ENCODE measurements around the gene SMIM36.
A peak's percentile ranks its signal among the peaks of the same experiment; 100 is the strongest.
"Not testable (repeated sequence)": the region's sequence is repeated elsewhere in the genome, so short reads cannot be mapped to it uniquely, and the experiment has no call there.

Gene SMIM36

DNA sequence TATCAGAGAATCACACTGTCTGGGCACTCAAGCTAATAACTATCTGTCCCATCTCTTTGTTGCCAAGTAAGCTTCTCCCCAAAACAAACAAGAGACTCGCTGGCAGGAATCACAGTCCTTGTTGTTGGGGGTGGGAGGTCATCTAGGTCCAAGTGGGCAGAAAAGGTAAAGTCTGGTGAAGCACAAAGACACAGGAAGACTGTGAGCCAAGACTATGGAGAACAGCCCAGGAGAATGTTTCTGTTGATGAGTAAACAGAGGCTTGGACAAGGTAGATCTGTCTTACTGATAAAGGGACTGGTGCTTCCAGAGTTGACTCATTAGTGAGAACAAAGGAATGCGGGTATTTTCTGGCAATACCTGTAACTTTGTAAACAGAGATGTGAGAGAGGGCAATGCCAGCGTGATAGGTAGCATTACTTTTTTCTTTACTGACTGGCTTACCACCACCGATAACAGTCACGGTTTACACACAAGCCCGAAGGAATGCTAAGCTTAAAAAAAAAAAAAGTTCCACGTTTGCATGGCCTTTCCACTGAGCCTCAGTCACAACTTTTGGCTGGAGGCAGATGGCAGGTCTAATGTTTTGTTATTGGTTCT, 78.1 kb downstream of the SMIM36 start:
- DNase-seq = no peak

GRCh38 chr17:55432358-55433028, 78.8 kb downstream of the SMIM36 start:
- DNase-seq = no peak

DNA sequence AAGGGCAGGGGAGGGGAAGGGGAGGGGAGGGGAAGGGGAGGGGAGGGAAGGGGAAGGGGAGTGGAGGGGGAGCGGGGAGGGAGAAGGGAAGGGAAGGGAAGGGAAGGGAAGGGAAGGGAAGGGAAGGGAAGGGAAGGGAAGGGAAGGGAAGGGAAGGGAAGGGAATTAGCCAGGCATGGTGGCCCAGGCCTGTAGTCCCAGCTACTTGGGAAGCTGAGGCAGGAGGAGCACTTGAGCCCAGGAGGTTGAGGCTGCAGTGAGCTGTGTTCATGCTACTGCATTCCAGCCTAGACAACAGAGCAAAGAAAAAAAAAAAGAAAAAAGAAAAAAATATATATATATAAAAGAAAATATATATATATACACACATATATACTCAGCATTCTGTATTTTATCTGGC, 79.3 kb downstream of the SMIM36 start:
- not testable (repeated sequence) for DNase-seq

DNA sequence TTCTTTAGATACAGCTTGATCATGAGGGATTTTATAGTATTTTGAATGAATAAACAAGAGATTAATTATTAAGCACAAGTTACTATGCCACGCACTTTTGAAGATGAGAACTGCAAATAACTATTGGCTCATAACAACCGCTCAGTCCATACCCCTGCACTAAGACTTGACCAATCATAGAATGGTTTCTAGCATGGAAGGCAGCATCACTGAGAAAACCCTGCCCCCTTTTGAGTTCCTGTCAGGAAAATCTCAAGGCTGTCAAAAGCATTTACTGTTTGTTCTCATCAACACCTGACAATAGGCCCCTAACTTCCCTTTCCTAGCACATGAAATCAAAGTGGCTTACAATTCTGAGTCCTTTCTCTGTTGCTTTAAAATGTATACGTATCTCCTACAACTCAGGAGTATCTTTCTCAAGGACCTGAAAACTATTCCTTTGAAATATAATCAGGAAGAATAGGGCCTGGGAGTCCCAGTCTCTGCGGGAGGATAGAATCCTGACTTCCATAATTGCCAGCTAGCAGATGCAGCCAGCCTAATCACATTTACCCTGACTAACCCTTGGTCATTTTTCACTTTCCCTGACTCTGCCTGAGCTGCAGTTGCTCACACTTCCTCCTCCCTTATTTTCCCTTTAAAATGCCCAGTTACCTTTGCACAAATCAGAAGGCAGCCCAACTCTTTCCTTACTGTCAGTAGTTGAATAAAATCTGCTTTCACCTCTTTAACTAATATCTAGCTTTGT, 80.5 kb downstream of the SMIM36 start:
- DNase-seq = peak; percentile 95

DNA sequence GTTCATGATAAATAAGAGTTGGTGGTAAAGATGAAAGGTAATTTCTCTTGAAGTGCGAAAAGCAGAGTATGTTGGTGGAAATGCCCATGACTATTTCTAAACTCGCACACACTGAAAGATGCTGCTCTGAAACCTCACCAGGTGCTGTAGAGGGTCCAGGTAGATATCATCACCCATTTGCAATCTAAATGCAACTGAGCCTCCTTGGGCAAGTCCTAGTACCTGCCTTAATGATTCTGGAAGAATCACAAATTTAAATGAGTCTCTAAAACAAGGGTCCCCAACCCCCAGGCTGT, 83.7 kb downstream of the SMIM36 start:
- no peak for DNase-seq

DNA sequence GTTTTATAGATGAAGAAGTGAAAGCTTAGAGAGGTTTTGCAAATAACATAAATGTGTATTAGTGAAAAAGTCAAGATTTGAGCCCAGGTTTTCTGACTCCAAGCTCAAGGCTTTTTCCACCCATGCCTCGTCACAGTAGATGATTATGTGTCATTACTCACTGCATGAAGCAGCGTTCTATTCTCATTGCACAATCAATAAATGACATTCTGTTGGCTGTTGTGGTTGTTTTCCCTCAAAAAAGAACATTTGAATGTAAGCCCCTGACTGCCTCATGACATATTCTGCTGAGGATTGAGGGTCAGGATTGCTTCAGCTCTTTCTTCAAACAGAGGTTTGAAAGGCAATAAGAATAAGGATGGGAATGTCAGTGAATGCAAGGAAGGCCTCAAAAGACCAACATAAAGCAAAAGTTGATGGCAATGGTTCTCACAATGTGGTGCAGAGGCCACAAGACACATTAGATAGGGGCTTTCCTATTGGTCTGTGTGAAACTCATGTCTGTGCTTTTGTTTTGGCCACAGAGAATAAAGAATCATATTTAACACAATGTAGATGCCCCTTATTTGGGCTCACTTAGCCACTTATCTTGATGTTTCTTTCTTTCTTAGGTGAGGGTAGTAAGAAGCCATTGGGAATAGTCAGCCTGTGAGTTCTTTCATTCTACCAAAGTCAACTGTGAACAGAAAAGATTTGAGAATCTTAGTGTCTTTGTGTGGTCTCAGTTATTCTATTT, 84.2 kb downstream of the SMIM36 start:
- no peak for DNase-seq

- DNase-seq = no peak
Observed at GRCh38 chr17:55424893-55425540, 86.2 kb downstream of the SMIM36 start.

DNA sequence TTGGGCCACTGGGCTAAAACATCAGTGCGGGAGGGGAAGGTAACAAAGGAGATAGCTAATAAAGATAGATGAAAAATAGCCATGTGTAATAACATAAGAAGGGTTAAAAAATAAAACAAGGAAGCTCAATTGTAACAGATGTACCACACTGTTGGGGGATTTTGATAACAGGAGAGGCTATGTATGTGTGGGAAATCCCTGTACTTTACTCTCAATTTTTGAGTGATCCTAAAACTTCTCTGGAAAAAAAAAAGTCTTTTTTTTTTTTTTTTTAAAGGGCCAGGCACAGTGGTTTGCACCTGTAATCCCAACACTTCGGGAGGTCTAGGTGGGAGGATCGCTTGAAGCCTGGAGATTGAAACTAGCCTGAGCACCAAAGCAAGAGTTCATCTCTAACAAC, 87.7 kb downstream of the SMIM36 start:
- no peak for DNase-seq

DNA sequence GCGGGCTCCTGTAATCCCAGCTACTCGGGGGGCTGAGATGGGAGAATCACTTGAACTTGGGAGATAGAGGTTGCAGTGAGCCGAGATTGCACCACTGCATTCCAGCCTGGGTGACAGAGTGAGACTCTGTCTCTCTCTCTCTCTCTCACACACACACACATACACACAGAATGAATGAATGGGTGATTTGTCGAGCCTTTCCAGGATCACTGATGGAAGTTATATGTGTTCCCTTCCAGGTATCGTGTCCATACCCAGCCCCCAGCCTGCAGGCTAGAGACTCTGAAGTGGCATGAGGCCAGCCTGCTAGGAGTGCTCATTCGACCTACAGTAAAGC, 88.5 kb downstream of the SMIM36 start:
- not testable (repeated sequence) for DNase-seq

DNA sequence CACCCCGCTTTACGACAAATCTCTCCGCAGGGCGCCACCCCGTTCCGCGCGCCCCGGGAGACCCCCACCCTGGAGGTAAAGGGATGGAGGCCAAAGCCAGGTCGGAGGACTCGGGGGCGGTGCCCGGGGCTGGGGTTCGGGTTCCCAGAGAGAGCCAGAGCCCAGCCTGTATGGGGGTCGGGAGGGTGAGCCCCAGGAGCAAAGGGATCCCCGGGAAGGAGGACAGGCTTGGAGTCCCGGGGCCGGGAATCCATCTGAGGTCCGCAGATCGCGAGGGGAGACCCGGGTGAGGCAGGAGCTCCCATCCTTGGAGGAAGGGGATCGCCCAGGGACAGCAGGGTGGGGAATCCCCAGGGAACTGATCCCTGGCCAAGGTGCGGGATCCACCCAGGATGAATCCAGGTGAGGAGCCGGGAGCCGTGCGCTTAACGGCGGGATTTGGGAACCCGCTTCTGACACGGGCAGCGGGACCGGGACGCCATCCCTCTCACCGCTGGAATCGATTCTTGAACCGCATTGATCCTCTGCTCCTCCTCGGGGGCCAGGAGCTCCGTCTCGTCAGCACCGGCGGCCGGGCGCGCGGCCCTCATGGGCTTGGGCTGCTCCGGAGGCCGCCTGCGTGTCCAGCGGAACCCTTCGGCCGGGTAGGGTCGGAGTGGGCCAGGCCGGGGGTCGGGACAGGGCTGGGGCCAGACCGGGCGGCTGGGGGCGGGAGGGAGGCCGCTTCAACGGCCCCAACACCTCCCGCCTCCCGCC, 89.9 kb downstream of the SMIM36 start, which contains the start of gene MMD:
Gene MMD (minus strand): TSS at position 657 of the 756 bp plus-strand sequence. CDS start 140 bp downstream, at position 517.
- DNase-seq = peak; percentile 84

DNA sequence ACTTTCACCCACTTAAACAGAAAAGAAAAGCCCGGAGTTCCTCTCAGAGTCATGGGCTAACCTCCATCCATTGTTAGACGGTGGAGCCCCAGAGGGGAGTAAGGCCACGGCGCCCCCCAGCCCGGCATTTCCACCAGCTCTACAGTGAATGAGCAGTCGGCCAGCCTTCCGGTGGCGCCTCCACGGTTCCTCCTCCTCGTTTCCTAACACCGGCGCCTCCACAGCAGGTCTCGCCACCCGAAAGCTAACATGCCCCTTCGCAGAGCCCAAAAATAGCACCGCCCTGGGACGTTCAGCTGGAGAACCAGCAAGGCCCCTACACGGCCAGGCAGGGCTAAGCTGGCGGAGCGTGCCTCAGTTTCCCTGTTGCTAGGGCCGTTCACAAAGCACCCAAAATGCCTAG, 90.5 kb downstream of the SMIM36 start:
- DNase-seq = peak; percentile 59

DNA sequence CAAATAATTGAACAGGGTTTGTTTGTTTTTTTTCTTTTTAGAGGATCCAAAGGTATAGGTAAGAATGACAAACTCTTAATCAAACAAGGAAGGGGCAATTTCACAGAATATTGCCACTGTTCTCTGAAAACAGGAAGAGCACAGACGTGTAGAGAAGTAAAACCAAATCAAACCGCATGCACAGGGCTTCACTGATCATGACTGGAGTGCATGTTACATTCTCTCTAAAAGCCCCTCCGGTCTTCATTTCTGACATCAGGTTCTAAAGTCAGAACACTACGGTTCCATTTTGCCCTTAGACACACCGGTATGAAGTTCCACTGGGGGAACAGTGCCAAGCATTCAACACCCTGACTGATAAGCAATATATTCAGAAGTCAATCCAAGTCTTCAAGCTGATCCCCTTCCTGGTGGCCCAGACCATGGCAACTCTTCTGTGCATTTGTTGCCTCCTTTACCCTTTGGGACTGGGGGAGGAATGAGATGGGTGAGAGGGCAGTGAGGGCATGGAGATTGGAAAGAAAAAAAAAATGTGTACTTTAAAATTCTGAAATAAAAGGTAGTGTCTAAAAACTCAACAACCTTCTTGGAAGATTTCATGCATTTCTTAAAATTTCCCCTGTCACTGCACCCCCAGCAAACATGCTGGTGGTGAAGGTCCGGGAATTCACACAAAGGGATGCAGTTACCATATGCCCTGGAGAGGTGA, 91.0 kb downstream of the SMIM36 start:
- peak; percentile 61 for DNase-seq

DNA sequence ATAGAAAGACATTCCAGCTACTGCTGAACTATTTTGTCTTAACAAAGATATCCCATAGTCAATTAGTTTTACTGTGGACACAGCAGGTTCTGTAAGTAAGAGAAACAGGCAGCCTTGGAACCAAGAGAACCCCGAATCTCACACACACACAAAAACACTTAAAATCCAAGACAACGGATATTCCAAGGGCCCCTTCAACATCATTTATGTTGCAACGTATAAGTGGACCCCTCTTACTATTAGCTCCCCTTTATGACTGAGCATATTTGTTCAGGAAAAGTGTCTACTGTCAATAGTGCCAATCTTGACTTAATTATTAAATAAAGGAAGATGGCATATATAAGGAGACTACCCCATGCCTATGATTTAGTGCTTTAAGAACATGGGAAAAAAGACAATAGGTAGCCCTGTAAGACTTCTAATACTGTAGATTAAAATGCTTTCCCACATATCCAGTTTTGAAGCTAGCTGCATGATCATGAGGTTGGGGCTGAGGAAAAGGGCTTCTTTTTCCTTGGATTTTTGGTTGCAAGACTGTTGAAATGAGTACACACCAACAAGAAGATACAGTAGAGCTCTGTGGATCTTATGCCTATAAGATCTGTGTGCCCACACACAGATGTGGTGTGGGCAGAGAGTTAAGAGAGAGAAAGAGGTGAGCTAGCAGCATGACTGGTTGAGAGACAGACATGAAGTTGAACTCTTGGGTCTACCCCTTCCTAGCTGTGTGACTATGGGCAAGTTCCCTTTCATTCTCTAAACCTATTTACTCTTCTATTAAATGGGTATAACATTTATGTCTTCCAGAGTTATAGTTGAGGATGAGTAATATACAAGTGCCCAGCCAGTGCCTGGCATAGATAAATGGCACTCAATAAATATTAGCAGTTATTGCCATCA, 92.6 kb downstream of the SMIM36 start:
- DNase-seq = no peak

GRCh38 chr17:55417411-55418268, 93.6 kb downstream of the SMIM36 start:
- DNase-seq = no peak

- DNase-seq = peak; percentile 34
Observed at GRCh38 chr17:55416470-55417052, 94.7 kb downstream of the SMIM36 start.

DNA sequence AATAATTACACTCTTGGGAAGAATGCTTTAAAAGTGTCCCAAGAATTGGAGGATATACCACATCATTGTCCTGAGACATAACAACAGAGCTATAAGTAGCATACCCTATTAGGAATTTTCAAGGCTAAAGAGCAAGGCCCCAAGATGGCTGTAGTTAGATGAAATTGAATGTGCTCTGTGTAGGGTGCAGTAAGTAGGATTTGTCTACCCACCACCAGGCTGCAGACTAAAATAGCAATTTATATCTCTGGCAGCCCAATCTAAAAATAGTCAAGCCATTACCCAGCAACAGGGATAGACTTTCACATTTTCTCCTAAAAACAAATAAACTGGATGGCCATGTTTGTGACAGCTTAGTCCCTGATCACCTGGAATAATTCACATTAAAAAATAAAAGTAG, 95.3 kb downstream of the SMIM36 start:
- DNase-seq = peak; percentile 60

DNA sequence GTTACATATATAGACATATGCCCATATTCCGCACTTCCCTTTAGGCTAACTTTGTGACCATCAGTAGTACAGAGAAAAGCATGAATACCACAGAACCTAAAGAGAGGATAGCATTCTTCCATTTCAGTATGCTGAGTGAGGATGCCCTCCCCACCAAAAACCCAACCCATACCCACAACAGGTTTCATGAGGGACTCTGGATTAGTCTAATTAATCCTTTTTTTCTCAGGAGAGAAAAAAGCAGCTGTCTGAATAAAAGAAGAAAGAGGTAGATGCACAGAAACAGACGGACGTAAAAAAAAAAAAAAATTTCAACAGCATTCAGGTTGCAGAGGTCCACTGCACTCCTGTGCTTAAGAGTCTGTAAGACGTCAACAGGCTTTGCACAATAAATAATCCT, 96.3 kb downstream of the SMIM36 start:
- DNase-seq = peak; percentile 94

DNA sequence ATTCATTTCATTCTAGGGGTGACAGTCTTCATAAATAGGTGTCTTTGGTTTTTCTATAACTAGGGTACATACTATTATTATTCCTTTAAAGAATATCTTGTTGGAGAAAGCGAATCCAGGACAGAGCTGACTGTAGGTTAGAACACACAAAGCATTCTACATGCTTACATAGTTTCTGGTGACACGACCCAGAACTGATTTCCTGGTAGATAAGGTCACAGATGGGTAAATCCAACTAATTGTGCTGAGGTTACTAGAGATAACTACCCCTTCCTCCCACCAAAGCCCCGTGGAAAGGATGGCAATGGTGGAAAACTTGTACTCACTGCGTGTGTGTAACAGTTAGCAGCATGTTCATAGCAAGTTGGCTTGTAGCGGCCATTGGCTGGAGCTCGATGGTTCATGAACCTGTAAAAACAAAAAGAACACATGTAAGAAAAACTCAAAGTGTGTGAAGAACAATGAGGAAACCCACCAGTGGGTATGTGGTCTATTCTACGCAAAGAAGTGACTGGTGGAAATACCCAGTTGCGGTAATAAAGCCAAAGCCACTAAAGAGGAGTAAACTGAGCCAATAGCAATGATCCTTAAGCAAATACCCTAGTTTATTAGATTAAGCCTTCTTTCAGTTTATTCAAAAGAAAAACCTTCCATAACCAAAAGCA, 97.3 kb downstream of the SMIM36 start:
- DNase-seq = no peak

DNA sequence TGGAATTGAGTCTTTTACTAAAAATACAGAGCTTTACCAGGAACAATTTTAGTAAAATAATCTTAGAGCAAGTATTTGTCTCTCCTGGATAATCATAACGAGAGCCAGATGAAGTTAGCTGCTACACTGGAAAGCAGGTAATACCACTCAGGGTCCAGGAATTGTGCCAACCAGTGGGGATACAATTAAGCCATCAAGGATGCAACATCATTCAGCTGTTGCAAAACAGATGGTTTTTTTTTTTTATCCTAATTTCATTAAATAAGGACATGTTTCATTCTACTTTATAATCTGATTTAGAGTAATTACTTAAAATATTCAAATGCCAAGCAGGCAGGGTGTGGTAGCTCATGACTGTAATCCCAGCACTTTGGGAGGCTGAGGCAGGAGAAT, 99.8 kb downstream of the SMIM36 start:
- peak; percentile 61 for DNase-seq

All from NCI-H82 (cell line).